GM12875 (cell line): ENCODE data around the gene MAP7D3.
"Not testable (repeated sequence)": the region's sequence is repeated elsewhere in the genome, so short reads cannot be mapped to it uniquely, and the experiment has no call there.

Experiments
- H3K4me3 ChIP-seq: one replicate; pipeline ENCODE4 v1.5.1; 2011; ENCODE audit warnings: low read depth, low read length, control low read depth
- CTCF ChIP-seq: IDR thresholded peaks from 2 replicates; pipeline ENCODE4 v1.5.1; 2011; ENCODE audit warnings: low read depth, mild to moderate bottlenecking, control low read depth, inconsistent platforms, low read length, moderate library complexity, borderline replicate concordance; ENCODE audit not compliant: insufficient read depth

MAP7D3 gene

GRCh38 chrX:136183172-136183571 lies 68.0 kb downstream of the MAP7D3 start:
- H3K4me3 ChIP-seq = no peak overlapping the region
- TF ChIP-seq CTCF = no peak

DNA sequence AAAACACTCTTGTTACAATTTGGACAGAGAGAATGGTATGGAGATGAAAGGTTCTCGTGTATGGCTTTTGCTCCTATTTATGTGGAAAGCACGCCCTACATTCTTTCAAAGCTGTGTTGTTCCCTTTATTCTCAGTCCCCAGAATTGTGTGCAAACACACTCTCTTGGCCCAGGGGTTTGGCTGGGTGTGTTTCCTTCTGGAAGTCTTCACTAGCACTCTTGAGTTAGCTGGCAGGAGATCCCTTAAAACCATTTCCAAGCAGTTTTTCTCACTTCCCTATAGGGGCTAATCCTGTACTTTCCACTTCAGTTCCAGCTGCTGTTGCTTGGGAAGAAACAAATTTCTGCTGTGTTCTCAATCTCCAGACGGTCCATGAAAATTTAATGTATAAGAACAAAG lies 68.8 kb downstream of the MAP7D3 start:
- H3K4me3 ChIP-seq = no peak overlapping the region
- TF ChIP-seq CTCF = no peak

GRCh38 chrX:136179133-136179532 lies 72.1 kb downstream of the MAP7D3 start:
- H3K4me3 ChIP-seq = no peak overlapping the region
- no peak for TF ChIP-seq CTCF

- no peak overlapping the region for H3K4me3 ChIP-seq
- TF ChIP-seq CTCF = no peak
These were observed 74.8 kb downstream of the MAP7D3 start for GRCh38 chrX:136176399-136176825.

DNA sequence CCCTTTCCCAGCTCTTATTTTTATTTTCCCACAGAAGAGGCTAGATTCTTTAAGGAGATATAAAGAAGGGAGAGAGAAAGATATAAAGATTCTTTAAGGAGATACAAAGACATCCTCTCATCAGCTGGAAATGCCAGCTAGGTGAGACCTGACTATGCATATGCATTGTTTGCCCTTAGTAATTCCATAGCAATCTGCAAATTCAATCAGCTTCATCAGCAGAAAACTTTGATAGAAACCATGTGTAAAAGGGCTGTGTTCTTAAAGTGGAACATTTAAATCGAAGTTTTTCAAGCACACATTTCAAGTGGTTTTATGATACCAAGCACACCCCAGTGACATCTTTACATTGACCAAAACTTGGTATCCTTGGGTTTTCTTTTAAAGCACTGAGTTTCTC lies 79.8 kb downstream of the MAP7D3 start:
- TF ChIP-seq CTCF = no peak
- no peak overlapping the region for H3K4me3 ChIP-seq

DNA sequence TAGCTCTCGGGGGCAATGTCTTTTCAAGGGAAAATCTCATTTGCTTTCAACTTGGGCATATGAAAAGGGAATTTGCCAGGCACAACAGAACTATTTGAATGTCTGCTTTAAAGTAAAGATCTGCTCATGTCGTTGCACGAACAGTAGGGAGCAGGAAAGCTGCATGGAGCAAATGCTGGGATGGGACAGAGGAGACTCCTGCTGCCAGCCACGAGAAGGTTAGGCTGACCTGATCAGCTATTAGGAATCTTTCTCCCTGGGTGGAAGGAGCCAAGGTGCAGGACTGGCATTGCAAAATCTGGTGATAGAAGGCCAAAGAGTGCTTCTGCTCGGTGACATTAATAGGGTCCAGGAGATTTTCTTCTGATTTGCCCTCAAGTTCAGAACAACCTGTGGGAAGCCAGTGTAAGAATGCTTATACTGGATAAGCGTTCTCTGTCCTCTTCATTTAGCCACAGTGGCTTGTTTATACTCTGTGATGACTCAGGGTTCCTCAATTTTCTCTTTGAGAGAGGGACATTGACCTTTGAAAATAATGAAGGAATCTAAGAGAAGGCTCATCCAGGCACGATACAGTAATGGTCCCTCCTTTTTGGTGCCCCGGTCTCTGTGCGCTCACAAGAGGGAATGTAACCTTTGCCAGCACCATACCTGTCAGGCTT lies 80.9 kb downstream of the MAP7D3 start:
- H3K4me3 ChIP-seq = no peak overlapping the region
- no peak for TF ChIP-seq CTCF

GRCh38 chrX:136168929-136169735 lies 82.1 kb downstream of the MAP7D3 start:
- H3K4me3 ChIP-seq = no peak overlapping the region
- no peak for TF ChIP-seq CTCF

DNA sequence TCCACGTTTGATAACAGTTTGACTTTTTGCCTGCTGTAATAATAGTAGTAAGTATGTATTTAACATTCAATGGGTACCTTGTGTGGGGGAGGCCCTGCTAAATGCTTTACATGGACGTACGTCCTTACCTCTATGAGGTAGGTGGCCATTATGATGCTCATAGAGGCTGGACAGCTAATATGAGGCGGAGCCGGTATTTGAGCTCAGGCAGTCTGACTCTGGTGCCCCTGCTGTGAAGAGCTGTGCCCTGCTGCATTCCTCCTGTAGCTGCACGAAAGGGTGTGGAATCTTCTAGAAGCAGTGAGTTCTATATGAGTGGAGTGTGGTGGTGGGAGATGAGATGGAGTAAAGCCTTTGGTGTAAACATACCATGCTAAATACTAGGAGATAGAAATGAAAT lies 83.2 kb downstream of the MAP7D3 start:
- not testable (repeated sequence) for H3K4me3 ChIP-seq
